K562 (cell line): Measurements from ENCODE around the gene CD248. TPM values are rescaled to one million over a fixed set of nuclear protein-coding genes. Genes with fewer than 3 reads are reported as not detected.

Source experiments
- ATAC-seq: fragments of 200-7000 bp; cut with Tn5 transposase; 3 replicates; pipeline ENCODE4 v1.9.1; 2020; ENCODE audit warnings: moderate library complexity
- BruUV-seq: library from RNA; stranded (reverse); fragments of 400-500 nt; replicated peaks from 2 replicates; lab custom pipeline; 2021; lab: Mats Ljungman, UMichigan
- CTCF ChIA-PET: fragments of 300-600 bp; formaldehyde crosslinking; extraction: SDS; loops from one replicate; lab custom pipeline; 2021; ENCODE audit warnings: low intra/inter-chr PET ratio; lab: Yijun Ruan, JAX
- POLR2A ChIA-PET: fragments of 300-600, 350-650 bp; sonication (Branson Sonifier 250); formaldehyde crosslinking; extraction: SDS; loops from one replicate; lab custom pipeline; 2021; ENCODE audit warnings: antibody characterized with exemption, inconsistent platforms; lab: Yijun Ruan, JAX
- DNase-seq, 4 experiments: peaks; one replicate each; pipeline versions ENCODE4 v3.0.0 to v3.0.0-alpha.2; 2011 to 2018; ENCODE audit warnings: low spot score in 3 of 4, mixed read lengths in 3 of 4; ENCODE audit errors: extremely low read depth in 1 of 4
- FAIRE-seq: peaks from 2 replicates; lab custom pipeline; 2011; peaks lifted over from hg19 to GRCh38; lab: Jason Lieb, UNC
- H2AFZ ChIP-seq: 2 replicates; pipeline ENCODE4 v1.6.0; 2011; ENCODE audit warnings: low read depth, low read length, control low read depth, inconsistent platforms
- H3K27ac ChIP-seq: fragments of 200-600 bp; 3 replicates; pipeline ENCODE4 v1.8.0; 2011; ENCODE audit warnings: low read depth, mild to moderate bottlenecking, control low read depth, inconsistent platforms, low read length, moderate library complexity, mixed read lengths; ENCODE audit errors: extremely low read depth
- H3K27me3 ChIP-seq, 2 experiments: fragments of 300-600 bp in 1 of 2; 2 replicates in 1 of 2; 3 replicates in 1 of 2; pipeline versions ENCODE4 v1.6.0 to v1.8.0; 2011; ENCODE audit warnings: inconsistent platforms in 2 of 2, low read length in 2 of 2, mild to moderate bottlenecking in 1 of 2, mixed read lengths in 1 of 2, moderate library complexity in 1 of 2; ENCODE audit not compliant: control insufficient read depth in 2 of 2, insufficient read depth in 2 of 2
- H3K36me3 ChIP-seq: fragments of 300-600 bp; 3 replicates; pipeline ENCODE4 v1.8.0; 2011; ENCODE audit warnings: mild to moderate bottlenecking, low read length, inconsistent platforms; ENCODE audit not compliant: control insufficient read depth, insufficient read depth
- H3K4me1 ChIP-seq, 2 experiments: fragments of 200-600 bp in 1 of 2; replicated peaks in 1 of 2; 2 replicates in 1 of 2; 3 replicates in 1 of 2; pipeline versions ENCODE4 v1.5.1 to v1.8.0; 2011; ENCODE audit warnings: inconsistent platforms in 2 of 2, low read length in 2 of 2, mild to moderate bottlenecking in 1 of 2, mixed read lengths in 1 of 2, moderate library complexity in 1 of 2; ENCODE audit not compliant: control insufficient read depth in 2 of 2, insufficient read depth in 2 of 2
- H3K4me2 ChIP-seq: 2 replicates; pipeline ENCODE4 v1.6.1; 2011; ENCODE audit warnings: low read length, control low read depth, inconsistent platforms, mixed read lengths; ENCODE audit not compliant: insufficient read depth
- H3K4me3 ChIP-seq: fragments of 200-600 bp; sonication (generic), shearing (Covaris generic); 2 replicates; pipeline ENCODE4 v1.5.1; 2016; ENCODE audit warnings: control low read depth, inconsistent platforms
- H3K79me2 ChIP-seq: fragments of 200-600 bp; 3 replicates; pipeline ENCODE4 v1.8.0; 2011; ENCODE audit warnings: low read length, inconsistent platforms; ENCODE audit not compliant: control insufficient read depth, insufficient read depth
- H3K9ac ChIP-seq, 2 experiments: 2 replicates each; pipeline versions ENCODE4 v1.6.0 to v1.6.1; 2011; ENCODE audit warnings: low read depth in 2 of 2, low read length in 2 of 2, control low read depth in 1 of 2, inconsistent platforms in 1 of 2, mild to moderate bottlenecking in 1 of 2, mixed read lengths in 1 of 2; ENCODE audit not compliant: insufficient read depth in 1 of 2
- H3K9me1 ChIP-seq: one replicate; pipeline ENCODE4 v1.6.0; 2011; ENCODE audit warnings: inconsistent platforms, mild to moderate bottlenecking, low read length, moderate library complexity; ENCODE audit not compliant: control insufficient read depth, insufficient read depth
- H3K9me3 ChIP-seq: replicated peaks from 2 replicates; pipeline ENCODE4 v1.5.1; 2011; ENCODE audit warnings: low read depth, low read length, inconsistent platforms; ENCODE audit not compliant: control insufficient read depth, insufficient read depth
- H4K20me1 ChIP-seq: replicated peaks from 2 replicates; pipeline ENCODE4 v1.6.1; 2011; ENCODE audit warnings: low read length, inconsistent platforms, mixed read lengths; ENCODE audit not compliant: control insufficient read depth, insufficient read depth
- ARID1B ChIP-seq: fragments of 450-650 bp; IDR thresholded peaks from 2 replicates; pipeline ENCODE4 v1.6.1; 2016; ENCODE audit warnings: antibody characterized with exemption, mild to moderate bottlenecking, inconsistent platforms
- FOS ChIP-seq: IDR thresholded peaks from 3 replicates; pipeline ENCODE4 v1.6.1; 2011; ENCODE audit not compliant: insufficient read length; ENCODE audit errors: extremely low read depth
- NCOR1 ChIP-seq: fragments of 450-650 bp; IDR thresholded peaks from 2 replicates; pipeline ENCODE4 v1.6.1; 2016; ENCODE audit warnings: mild to moderate bottlenecking, moderate library complexity
- NFRKB ChIP-seq: fragments of 450-650 bp; IDR thresholded peaks from 2 replicates; pipeline ENCODE4 v1.6.1; 2016; ENCODE audit warnings: low read depth
- RFX5 ChIP-seq: IDR thresholded peaks from 2 replicates; pipeline ENCODE4 v1.6.1; 2011; ENCODE audit warnings: low read depth, mild to moderate bottlenecking, improper control_type of control experiment, low read length
- TEAD1 ChIP-seq, 2 experiments: fragments of 450-650 bp in 1 of 2; sonication (generic) in 1 of 2; formaldehyde crosslinking; IDR thresholded peaks; 2 replicates each; pipeline versions ENCODE4 v1.4.0 to v1.8.0; 2020 to 2022; ENCODE audit warnings: mild to moderate bottlenecking in 2 of 2, missing genetic modification reagents in 1 of 2
- ZNF764 ChIP-seq: fragments of 250-450 bp; sonication (Bioruptor Pico); IDR thresholded peaks from 2 replicates; pipeline ENCODE4 v1.4.0; 2020; ENCODE audit warnings: low read depth, mild to moderate bottlenecking, moderate library complexity
- WGBS: fragments of 100-300 bp; shearing (Covaris generic); methylation state at CpG from one replicate; pipeline ENCODE4 v1.1.6; 2016; ENCODE audit warnings: low coverage, mixed read lengths; ENCODE audit not compliant: insufficient coverage; ENCODE audit errors: missing lambda C conversion rate; 5-methylcytosine and 5-hydroxymethylcytosine counted together
- in situ Hi-C: fragments of 300-500 bp; cut with MboI; formaldehyde crosslinking; loops from 4 replicates; pipeline ENCODE4 v1.15.0; 2018; ENCODE audit warnings: inconsistent platforms, mixed read lengths
- intact Hi-C: fragments of 100-400 bp; cut with micrococcal nuclease; formaldehyde crosslinking; loops from 2 replicates; pipeline ENCODE4 v1.14.2; 2022
- polyA plus RNA-seq, 8 experiments: library from polyadenylated mRNA; depleted of rRNA in 4 of 8; stranded (reverse) in 5 of 8; unstranded in 3 of 8; fragments of >200 nt; fragmentation: Nextera tagmentation in 2 of 8; fragmentation: Illumina TruSeq in 1 of 8; extraction: Ambion mirVana in 2 of 8; extraction: Trizol in 1 of 8; gene quantifications; 2 replicates each; pipeline versions ENCODE4 v1.2.1 to v1.2.3, GENCODE V29; 2011 to 2014; ENCODE audit warnings: inconsistent platforms in 1 of 8, missing spikeins in 1 of 8
- total RNA-seq, 7 experiments: library from RNA; depleted of rRNA in 6 of 7; stranded (reverse); fragments of >200 nt in 6 of 7; fragmentation: Illumina TruSeq in 2 of 7; extraction: Trizol in 2 of 7; gene quantifications; 2 replicates each; pipeline versions ENCODE4 v1.2.1 to v1.2.3, GENCODE V29; 2011 to 2021; ENCODE audit warnings: low replicate concordance in 1 of 7
- TF ChIP-seq, protein P1 (sequence below): sonication (generic); formaldehyde crosslinking; IDR thresholded peaks from 2 replicates; pipeline ENCODE4 v1.8.0; 2022; ENCODE audit warnings: mild to moderate bottlenecking, missing genetic modification reagents, borderline replicate concordance
- TF ChIP-seq, protein P2 (sequence below): fragments of 250-450 bp; sonication (Bioruptor Pico); IDR thresholded peaks from 2 replicates; pipeline ENCODE4 v1.8.0; 2022; ENCODE audit warnings: inconsistent platforms
- TF ChIP-seq, protein P3 (sequence below): fragments of 250-450 bp; sonication (Bioruptor Pico); IDR thresholded peaks from 2 replicates; pipeline ENCODE4 v1.4.0; 2020

Gene CD248
- total and polyA plus RNA-seq, 9 of the 15 experiments (the other 6 are each of a cell fraction or from before 2014, with no cell fraction given): 0.09 TPM; not detected in 8

DNA sequence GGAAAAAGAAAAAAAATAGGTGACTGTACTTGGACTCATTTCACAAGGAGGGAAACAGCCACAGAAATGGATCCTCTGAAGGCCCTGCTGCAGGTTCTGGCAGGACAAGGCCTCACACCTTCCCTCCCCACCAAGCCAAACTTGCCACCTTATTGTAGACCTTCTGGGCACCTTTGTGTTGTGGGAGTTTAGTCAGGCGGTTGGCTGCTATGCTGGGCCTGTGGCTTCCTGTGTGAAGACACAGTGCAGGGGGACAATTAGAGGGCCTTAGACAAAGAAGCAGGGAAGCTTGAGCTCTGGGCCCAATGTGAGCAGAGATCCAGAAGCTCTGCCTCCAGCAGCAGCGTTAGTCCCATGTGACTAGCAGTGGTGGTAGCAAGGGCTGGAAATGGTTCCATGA is 44.2 kb downstream of the CD248 start (continued):
- TF ChIP-seq, protein P1, sequence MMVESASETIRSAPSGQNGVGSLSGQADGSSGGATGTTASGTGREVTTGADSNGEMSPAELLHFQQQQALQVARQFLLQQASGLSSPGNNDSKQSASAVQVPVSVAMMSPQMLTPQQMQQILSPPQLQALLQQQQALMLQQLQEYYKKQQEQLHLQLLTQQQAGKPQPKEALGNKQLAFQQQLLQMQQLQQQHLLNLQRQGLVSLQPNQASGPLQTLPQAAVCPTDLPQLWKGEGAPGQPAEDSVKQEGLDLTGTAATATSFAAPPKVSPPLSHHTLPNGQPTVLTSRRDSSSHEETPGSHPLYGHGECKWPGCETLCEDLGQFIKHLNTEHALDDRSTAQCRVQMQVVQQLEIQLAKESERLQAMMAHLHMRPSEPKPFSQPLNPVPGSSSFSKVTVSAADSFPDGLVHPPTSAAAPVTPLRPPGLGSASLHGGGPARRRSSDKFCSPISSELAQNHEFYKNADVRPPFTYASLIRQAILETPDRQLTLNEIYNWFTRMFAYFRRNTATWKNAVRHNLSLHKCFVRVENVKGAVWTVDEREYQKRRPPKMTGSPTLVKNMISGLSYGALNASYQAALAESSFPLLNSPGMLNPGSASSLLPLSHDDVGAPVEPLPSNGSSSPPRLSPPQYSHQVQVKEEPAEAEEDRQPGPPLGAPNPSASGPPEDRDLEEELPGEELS (CRISPR knock-in tag): no peak
- TF ChIP-seq RFX5 (no peak), NCOR1 (no peak), ARID1B (no peak), FOS (no peak)
- TF ChIP-seq, all 486 proteins: peak for 0

DNA sequence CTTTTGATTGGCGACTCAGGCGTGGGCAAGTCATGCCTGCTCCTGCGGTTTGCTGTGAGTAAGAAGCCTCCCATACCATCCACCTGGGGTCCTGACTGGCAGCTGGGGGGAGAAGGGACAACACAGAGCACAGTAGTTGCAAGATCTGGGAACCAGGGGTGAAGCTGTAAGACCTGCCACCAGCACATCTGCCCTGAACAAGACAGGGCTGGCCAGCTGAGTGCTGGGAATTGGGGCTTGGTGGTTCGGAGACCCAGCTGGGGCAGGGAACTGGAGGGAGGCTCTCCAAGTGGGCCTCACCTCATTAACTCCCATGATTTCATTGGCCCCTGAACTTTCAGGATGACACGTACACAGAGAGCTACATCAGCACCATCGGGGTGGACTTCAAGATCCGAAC is 45.0 kb downstream of the CD248 start:
- H3K79me2 ChIP-seq: peaks cover 29% of the 10 kb centered on the region
- in situ Hi-C loops (no loop called here), intact Hi-C loops (no loop called here)
- ATAC-seq (no peak), FAIRE-seq (no peak), DNase-seq (no peak)
- H3K4me2 ChIP-seq: no peak overlapping the region
- peaks cover 64% of the 10 kb centered on the region for H3K36me3 ChIP-seq
- 0 out of 4 replicates have a peak overlapping the region, but pooled peaks of 1 of the 2 experiments have one; percentile 36 for H3K9ac ChIP-seq
- peaks cover 5 to 28% of the 10 kb centered on the region in 2 experiments; a peak in 4 of 5 replicates for H3K4me1 ChIP-seq
- H3K4me3 ChIP-seq: no peak overlapping the region
- ChIA-PET CTCF (no interaction called here), POLR2A (interaction anchor here (2.2 kb wide), 1 partner anchor 10 kb away, joined by 21 read pairs; no protein-coding TSS in a partner anchor)
- H4K20me1 ChIP-seq: peaks cover 10% of the 10 kb centered on the region; the same call in 1 of the 2 replicates
- no peak overlapping the region for H2AFZ ChIP-seq
- H3K9me3 ChIP-seq: no peaks in the 10 kb centered on the region
- 99% methylated on average over 7 of the region's 7 CpGs for WGBS
- no peak overlapping the region for H3K27ac ChIP-seq
- H3K9me1 ChIP-seq: no peaks in the 10 kb centered on the region
- TSS peak; percentile 7 for BruUV-seq
- no peaks in the 10 kb centered on the region for H3K27me3 ChIP-seq
- TF ChIP-seq ZNF764 (CRISPR knock-in tag): no peak
- TF ChIP-seq TEAD1 (CRISPR knock-in tag; IDR thresholded peaks at IDR 0.05): no peak
- no peak for TF ChIP-seq NFRKB
- TF ChIP-seq, protein P2, sequence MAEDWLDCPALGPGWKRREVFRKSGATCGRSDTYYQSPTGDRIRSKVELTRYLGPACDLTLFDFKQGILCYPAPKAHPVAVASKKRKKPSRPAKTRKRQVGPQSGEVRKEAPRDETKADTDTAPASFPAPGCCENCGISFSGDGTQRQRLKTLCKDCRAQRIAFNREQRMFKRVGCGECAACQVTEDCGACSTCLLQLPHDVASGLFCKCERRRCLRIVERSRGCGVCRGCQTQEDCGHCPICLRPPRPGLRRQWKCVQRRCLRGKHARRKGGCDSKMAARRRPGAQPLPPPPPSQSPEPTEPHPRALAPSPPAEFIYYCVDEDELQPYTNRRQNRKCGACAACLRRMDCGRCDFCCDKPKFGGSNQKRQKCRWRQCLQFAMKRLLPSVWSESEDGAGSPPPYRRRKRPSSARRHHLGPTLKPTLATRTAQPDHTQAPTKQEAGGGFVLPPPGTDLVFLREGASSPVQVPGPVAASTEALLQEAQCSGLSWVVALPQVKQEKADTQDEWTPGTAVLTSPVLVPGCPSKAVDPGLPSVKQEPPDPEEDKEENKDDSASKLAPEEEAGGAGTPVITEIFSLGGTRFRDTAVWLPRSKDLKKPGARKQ (CRISPR knock-in tag): no peak
- TF ChIP-seq, protein P3, sequence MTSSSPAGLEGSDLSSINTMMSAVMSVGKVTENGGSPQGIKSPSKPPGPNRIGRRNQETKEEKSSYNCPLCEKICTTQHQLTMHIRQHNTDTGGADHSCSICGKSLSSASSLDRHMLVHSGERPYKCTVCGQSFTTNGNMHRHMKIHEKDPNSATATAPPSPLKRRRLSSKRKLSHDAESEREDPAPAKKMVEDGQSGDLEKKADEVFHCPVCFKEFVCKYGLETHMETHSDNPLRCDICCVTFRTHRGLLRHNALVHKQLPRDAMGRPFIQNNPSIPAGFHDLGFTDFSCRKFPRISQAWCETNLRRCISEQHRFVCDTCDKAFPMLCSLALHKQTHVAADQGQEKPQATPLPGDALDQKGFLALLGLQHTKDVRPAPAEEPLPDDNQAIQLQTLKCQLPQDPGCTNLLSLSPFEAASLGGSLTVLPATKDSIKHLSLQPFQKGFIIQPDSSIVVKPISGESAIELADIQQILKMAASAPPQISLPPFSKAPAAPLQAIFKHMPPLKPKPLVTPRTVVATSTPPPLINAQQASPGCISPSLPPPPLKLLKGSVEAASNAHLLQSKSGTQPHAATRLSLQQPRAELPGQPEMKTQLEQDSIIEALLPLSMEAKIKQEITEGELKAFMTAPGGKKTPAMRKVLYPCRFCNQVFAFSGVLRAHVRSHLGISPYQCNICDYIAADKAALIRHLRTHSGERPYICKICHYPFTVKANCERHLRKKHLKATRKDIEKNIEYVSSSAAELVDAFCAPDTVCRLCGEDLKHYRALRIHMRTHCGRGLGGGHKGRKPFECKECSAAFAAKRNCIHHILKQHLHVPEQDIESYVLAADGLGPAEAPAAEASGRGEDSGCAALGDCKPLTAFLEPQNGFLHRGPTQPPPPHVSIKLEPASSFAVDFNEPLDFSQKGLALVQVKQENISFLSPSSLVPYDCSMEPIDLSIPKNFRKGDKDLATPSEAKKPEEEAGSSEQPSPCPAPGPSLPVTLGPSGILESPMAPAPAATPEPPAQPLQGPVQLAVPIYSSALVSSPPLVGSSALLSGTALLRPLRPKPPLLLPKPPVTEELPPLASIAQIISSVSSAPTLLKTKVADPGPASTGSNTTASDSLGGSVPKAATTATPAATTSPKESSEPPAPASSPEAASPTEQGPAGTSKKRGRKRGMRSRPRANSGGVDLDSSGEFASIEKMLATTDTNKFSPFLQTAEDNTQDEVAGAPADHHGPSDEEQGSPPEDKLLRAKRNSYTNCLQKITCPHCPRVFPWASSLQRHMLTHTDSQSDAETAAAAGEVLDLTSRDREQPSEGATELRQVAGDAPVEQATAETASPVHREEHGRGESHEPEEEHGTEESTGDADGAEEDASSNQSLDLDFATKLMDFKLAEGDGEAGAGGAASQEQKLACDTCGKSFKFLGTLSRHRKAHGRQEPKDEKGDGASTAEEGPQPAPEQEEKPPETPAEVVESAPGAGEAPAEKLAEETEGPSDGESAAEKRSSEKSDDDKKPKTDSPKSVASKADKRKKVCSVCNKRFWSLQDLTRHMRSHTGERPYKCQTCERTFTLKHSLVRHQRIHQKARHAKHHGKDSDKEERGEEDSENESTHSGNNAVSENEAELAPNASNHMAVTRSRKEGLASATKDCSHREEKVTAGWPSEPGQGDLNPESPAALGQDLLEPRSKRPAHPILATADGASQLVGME: no peak
